Activated CD8-positive, alpha-beta memory T cell treated with anti-CD3 and anti-CD28 coated beads for 48 hours (primary cell): ENCODE results near the gene TMEM191C.
"Not testable (repeated sequence)": the region's sequence is repeated elsewhere in the genome, so short reads cannot be mapped to it uniquely, and the experiment has no call there.

Experiments used
- DNase-seq, 3 experiments: peaks; one replicate each; pipeline ENCODE4 v3.0.0-alpha.2; 2020; ENCODE audit warnings: low read depth in 2 of 3, low spot score in 2 of 3

The TMEM191C gene

GRCh38 chr22:21446128-21446826 is 20.9 kb upstream of the TMEM191C start:
- DNase-seq: no peak

DNA sequence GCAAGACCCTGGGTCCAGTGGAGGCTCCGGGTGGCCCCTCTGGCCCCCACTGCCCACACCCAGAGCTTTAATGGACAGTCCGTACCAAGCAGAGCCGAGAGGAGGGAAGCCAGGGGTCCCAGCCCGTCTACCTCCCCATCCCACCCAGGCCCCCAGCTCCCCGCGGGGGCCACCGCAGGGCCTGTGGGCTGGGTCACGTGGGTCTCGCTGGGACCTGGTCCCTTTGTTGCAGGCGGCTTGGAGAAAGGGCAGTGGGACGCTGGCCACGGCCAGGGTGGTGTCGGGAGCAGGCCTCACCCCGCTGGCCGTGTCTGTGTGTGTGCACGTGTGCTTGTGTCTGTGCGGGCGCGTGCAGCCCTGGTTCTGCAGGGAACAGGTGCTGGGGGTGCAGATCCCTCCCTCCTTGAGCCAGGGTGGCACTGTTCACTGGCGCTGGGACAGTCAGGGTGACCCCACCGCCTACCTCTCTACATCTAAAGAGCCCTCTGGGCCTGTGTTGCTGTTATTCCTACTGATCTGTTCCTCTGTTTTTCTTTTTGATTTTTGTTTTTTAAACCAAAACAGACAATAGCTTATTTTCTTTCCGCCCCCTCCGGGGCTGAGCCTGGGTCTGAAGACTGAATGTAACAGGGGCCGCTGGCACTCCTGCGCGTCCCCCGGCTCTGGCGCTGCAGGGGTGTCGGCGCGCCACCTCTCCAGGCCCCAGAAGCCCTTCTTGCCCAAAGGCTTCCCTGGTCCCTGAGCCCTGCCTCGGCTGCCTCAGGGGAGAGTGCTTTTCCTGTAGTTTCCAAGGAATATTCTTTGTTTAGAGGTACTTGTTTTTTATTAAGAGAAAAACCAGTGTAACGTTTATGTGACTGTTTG is 20.1 kb upstream of the TMEM191C start:
- DNase-seq: no peak

GRCh38 chr22:21447694-21448402 is 19.3 kb upstream of the TMEM191C start:
- DNase-seq: no peak

DNA sequence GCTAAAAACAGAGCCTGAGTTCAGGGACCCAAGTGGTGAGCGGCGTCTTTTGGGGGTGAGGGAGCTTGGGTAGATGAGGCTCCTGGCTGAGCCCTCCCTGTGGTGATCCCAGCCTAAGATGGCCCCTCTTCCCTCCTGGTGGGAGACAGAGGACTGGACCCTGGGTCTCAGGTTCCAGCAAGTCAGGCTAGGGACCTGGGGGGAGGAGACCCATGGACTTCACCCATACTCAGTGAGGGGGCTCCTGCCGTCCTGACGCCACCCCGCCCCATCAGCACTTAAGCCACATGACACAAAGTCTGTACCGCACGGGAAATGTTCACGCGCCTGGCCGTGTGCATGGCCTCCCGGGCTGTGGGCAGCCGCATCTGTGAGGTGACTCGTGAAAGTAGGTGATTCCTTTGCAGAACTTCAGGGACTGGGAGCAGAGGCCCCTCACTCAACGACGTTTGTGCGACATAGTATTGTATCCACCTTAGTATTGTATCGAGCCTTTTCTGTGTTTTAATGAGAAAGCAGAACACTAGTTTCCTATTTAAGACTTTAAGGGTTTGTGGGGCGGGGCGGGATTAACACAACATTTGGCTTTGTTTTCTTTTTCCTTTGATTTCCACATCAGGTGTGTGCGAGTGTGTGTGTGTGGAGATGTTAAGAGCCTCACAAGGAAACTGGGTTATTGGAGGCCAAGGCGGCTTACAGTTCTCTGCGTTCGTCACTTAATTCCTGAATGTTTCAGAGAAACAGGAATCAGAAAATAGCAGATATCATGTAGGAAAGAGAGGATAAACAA is 18.4 kb upstream of the TMEM191C start:
- no peak for DNase-seq

- no peak for DNase-seq
These were observed 17.5 kb upstream of the TMEM191C start for GRCh38 chr22:21449531-21450319.

DNA sequence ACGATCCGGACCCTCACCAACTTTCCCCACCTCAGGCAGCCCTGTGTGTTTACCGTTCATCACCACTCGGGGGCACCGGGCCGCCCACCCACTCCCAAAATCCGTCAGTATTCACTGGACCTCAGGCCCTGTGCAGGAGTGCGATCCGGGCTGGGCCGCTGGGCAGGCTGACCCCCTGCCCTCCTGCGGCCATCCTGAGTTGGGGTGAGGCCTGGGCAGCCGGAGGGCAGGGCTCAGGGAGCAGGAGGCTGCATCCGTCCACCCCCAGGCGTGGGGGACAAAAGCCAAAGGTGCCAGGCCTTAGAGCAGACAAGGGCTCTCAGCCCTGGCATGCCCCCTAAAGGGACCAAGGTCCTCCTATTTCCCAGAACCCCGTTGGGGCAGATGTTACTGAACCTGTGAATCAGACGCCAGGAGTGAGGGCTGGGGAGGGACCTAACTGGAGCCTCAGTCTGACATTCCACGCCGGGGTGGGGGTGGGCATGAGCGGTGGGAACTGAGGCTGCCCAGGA is 16.8 kb upstream of the TMEM191C start:
- no peak for DNase-seq

DNA sequence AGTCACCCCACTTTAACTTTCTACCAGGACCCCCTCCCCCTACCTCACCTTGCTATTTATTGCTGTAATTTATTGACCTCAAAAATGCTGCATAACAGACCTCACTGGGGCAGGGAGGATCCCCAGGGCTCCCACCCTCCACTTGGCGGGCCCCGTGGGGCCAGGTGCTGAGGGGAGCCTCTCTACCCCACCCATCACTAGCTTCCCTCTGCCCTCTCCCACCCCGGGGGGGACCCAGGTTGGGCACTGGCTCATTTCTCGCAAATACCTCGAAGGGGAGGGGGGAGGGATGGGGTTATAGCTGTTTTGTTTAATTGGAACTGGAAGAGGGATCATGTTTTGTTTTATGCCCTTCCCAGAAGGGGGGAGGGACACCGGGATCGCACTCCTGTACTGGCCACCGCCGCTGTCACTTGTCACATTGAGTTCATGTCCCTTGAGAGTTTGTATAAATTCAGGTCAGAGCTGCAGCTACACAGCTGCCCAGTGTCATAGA is 16.3 kb upstream of the TMEM191C start:
- no peak for DNase-seq

- no peak for DNase-seq
These were observed 15.4 kb upstream of the TMEM191C start for GRCh38 chr22:21451545-21452520.

GRCh38 chr22:21452666-21453065 is 14.5 kb upstream of the TMEM191C start:
- DNase-seq: not testable (repeated sequence)

DNA sequence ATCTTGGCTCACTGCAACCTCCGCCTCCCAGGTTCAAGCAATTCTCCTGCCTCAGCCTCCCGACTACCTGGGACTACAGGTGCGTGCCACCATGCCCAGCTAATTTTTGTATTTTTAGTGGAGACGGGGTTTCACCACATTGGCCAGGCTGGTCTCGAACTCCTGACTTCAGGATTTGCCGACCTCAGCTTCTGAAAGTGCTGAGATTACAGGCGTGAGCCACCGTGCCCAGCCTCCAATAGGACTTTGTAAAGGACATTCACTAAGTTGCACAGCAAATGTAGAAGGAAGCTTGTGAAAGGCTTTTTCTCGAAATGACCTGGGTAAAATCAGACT is 12.2 kb upstream of the TMEM191C start:
- DNase-seq: not testable (repeated sequence)

GRCh38 chr22:21455334-21456089 is 11.7 kb upstream of the TMEM191C start:
- no peak for DNase-seq

DNA sequence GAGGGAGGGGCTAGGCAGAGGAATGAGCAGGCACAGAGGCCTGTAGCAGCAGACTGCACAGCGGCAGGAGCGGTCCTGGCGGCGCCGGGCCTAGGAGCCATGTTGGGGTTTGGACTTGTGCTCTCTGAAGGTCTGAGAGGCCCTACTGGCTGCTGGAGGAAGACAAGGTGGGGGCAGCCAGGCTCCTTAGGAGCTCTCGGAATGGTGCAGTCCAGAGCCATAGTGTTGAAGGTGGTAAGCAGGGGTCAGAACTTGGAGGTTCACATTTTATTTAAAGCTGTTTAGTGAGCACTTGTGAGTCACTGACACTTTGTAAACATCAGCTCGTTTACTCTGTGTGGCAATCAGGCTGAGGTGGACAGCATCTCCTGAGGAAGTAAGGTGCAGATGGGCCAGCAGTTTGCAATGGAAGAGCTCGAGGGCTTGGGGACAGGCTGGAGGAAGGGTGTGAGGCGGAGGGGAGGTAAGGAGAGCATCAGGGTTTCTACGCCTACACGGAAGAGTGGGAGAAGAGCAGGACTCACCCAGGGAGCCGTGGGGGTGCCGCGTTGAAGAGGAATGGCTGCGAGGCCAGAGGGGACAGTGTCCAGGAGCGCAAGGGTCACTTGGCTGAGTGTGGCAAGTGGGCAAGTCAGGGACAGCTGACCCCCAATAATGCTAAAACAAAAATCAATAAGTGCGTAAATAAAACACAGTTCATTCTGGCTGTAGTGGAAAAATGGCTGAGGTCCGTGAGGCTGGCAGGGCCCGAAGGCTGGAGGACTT is 10.0 kb upstream of the TMEM191C start:
- DNase-seq: no peak

GRCh38 chr22:21462672-21463071 is 4.5 kb upstream of the TMEM191C start:
- DNase-seq: not testable (repeated sequence)

DNA sequence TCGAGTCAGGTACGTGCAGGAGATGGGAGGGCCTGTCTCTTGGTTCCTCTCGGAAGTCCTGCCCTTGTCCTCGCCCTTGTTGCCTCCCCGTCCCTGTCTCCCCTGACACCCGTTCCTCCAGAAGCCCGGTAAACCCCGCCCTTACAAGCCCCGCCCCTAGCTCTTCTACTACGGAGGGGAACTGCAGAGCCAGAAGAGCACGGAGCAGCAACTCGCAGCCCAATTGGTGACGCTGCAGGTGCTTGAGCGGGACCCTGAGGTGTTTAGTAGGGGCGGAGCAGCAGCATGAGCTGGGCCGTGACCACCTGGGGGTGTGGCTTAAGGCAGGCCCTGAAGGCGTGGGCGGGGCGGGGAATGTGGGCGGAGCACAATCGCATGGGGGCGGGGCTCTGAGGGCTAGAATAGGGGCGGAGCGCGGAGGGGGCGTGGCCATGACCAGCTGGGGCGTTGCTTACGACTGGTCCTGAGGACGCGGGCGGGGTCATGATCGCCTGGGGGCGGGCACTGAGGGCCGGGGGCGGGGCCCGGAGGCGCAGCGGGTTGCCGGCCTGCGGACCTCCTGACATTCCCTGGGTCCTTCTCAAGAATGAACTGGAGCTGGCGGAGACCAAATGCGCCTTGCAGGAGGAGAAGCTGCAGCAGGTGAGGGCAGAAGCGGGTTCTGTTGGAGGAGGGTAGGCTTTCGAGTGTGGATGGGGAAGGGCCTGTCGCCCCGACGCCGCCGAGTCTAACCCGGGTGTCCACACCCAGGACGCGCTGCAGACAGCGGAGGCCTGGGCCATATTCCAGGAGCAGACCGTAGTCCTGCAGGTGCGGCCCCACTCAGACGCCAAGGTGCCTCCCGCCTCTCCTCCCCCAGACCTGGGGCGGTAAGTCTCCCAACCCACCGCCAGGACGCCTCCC is 1.3 kb downstream of the TMEM191C start:
- peak; percentile 61 to 77 (median 64) for DNase-seq

- DNase-seq: not testable (repeated sequence)
These were observed 2.2 kb downstream of the TMEM191C start for GRCh38 chr22:21469097-21469994.
